ENCODE results near the gene IGSF9. TPM values are rescaled to one million over a fixed set of nuclear protein-coding genes. Genes with fewer than 3 reads are reported as not detected.

Gene IGSF9
- total and polyA plus RNA-seq, 4 donors, result 0.14 to 21.3 (median 16.1) TPM

- TF ChIP-seq NR2F2 (IDR thresholded peaks at IDR 0.05), result peak; percentile 15
- peak in 1 of 2 donors; percentile 72 for TF ChIP-seq JUND (IDR thresholded peaks at IDR 0.05)
- TF ChIP-seq, protein P1, sequence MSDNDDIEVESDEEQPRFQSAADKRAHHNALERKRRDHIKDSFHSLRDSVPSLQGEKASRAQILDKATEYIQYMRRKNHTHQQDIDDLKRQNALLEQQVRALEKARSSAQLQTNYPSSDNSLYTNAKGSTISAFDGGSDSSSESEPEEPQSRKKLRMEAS (IDR thresholded peaks at IDR 0.05), result no peak
- peak overlapping the region; percentile 72 to 81 for H3K9ac ChIP-seq (ENCODE audit: low read depth in 1 of 2, low read length in 2 of 2)
- H3K9me3 ChIP-seq (ENCODE audit: control insufficient read depth in 4 of 4, low read length in 3 of 4), result no peaks in the 10 kb centered on the region
- peak overlapping the region; percentile 62 to 92 (median 86) for H3K4me3 ChIP-seq (ENCODE audit: low read depth in 1 of 3, low read length in 3 of 3)
- peak overlapping the region; percentile 95 to 97 for H3K27ac ChIP-seq (ENCODE audit: low read depth in 1 of 2, low read length in 2 of 2)
- H3K4me1 ChIP-seq (ENCODE audit: control insufficient read depth in 4 of 4, insufficient read depth in 4 of 4, low read length in 3 of 4), result peaks cover 12 to 37% (median 23%) of the 10 kb centered on the region in 4 donors
- H3K27me3 ChIP-seq (ENCODE audit: control insufficient read depth in 4 of 4, insufficient read depth in 4 of 4, low read length in 3 of 4), result no peaks in the 10 kb centered on the region
- DNase-seq (ENCODE audit: low spot score), result peak; percentile 58
- H3K36me3 ChIP-seq (ENCODE audit: control insufficient read depth in 4 of 4, insufficient read depth in 3 of 4, low read depth in 1 of 4, low read length in 3 of 4), result peaks cover 13 to 17% (median 15%) of the 10 kb centered on the region in 4 donors
- WGBS, result 15% methylated on average over 31 of the region's 31 CpGs
Measured at GRCh38 chr1:159924025-159924790, 21.2 kb downstream of the IGSF9 start.

DNA sequence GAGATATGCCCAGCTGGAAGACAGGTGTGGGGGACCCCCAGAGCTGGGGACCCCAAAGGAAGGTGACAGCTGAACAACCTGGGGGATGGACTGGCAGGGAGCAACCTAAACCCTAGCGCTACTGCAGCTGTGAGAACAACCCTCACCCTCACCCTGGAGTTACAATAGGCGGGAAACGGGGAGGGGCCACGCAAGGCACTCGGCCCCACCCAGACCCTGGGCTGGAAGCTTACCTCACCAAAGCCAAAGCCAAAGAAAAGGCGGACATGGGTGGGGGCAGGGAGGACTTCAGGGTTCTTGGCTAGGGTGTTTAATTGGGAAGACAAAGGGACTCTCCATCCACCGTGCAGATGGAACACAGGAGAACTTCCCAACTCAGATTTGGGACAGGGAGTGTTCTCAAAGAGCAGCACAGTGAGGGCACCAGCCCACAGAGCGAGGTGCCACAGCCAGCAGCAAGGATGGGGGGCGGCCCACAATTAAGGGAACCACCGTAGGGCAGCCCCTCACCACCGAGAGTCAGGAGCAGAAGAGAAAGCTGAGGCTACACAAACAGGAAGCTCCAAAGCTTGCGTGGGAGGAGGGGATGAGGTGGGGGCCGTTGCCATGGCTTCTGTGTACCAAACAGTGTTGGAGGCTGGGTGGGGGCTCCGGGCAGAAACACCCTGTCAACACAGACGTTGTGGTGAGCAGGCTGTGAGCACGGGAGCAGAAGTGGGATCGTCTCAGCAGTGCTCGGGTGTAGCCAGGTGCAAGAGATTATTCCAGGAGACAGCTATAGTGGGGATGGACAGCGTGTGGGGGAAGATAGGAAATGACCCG lies 22.0 kb downstream of the IGSF9 start:
- H3K27me3 ChIP-seq (ENCODE audit: control insufficient read depth in 4 of 4, insufficient read depth in 4 of 4, low read length in 3 of 4), result no peaks in the 10 kb centered on the region
- peak overlapping the region; percentile 72 to 81 for H3K9ac ChIP-seq (ENCODE audit: low read depth in 1 of 2, low read length in 2 of 2)
- peaks cover 12 to 37% (median 23%) of the 10 kb centered on the region in 4 donors for H3K4me1 ChIP-seq (ENCODE audit: control insufficient read depth in 4 of 4, insufficient read depth in 4 of 4, low read length in 3 of 4)
- H3K27ac ChIP-seq (ENCODE audit: low read depth in 1 of 2, low read length in 2 of 2), result peak overlapping the region; percentile 95 to 97
- peaks cover 12 to 23% (median 19%) of the 10 kb centered on the region in 4 donors for H3K36me3 ChIP-seq (ENCODE audit: control insufficient read depth in 4 of 4, insufficient read depth in 3 of 4, low read depth in 1 of 4, low read length in 3 of 4)
- 34% methylated on average over 20 of the region's 20 CpGs for WGBS
- H3K9me3 ChIP-seq (ENCODE audit: control insufficient read depth in 4 of 4, low read length in 3 of 4), result no peaks in the 10 kb centered on the region
- TF ChIP-seq, protein P2, sequence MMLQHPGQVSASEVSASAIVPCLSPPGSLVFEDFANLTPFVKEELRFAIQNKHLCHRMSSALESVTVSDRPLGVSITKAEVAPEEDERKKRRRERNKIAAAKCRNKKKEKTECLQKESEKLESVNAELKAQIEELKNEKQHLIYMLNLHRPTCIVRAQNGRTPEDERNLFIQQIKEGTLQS (IDR thresholded peaks at IDR 0.05), result no peak
- TF ChIP-seq EGR1 (IDR thresholded peaks at IDR 0.05; ENCODE audit: low read depth in 2 of 2) (peak; percentile 51 to 57), RAD21 (IDR thresholded peaks at IDR 0.05) (no peak), FOXA1 (IDR thresholded peaks at IDR 0.05) (no peak), RXRA (IDR thresholded peaks at IDR 0.05) (peak in 1 of 2 donors; percentile 10), JUND (IDR thresholded peaks at IDR 0.05) (no peak), NR2F2 (IDR thresholded peaks at IDR 0.05) (no peak), SP1 (IDR thresholded peaks at IDR 0.05) (no peak), HNF4A (conservative IDR thresholded peaks at IDR 0.05) (no peak), GABPA (IDR thresholded peaks at IDR 0.05 in 1 of 2, conservative IDR thresholded peaks at IDR 0.05 in 1 of 2) (no peak), ZBTB33 (IDR thresholded peaks at IDR 0.05) (no peak), TAF1 (conservative IDR thresholded peaks at IDR 0.05) (no peak)
- TF ChIP-seq, protein P3, sequence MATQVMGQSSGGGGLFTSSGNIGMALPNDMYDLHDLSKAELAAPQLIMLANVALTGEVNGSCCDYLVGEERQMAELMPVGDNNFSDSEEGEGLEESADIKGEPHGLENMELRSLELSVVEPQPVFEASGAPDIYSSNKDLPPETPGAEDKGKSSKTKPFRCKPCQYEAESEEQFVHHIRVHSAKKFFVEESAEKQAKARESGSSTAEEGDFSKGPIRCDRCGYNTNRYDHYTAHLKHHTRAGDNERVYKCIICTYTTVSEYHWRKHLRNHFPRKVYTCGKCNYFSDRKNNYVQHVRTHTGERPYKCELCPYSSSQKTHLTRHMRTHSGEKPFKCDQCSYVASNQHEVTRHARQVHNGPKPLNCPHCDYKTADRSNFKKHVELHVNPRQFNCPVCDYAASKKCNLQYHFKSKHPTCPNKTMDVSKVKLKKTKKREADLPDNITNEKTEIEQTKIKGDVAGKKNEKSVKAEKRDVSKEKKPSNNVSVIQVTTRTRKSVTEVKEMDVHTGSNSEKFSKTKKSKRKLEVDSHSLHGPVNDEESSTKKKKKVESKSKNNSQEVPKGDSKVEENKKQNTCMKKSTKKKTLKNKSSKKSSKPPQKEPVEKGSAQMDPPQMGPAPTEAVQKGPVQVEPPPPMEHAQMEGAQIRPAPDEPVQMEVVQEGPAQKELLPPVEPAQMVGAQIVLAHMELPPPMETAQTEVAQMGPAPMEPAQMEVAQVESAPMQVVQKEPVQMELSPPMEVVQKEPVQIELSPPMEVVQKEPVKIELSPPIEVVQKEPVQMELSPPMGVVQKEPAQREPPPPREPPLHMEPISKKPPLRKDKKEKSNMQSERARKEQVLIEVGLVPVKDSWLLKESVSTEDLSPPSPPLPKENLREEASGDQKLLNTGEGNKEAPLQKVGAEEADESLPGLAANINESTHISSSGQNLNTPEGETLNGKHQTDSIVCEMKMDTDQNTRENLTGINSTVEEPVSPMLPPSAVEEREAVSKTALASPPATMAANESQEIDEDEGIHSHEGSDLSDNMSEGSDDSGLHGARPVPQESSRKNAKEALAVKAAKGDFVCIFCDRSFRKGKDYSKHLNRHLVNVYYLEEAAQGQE (IDR thresholded peaks at IDR 0.05), result no peak
- DNase-seq (ENCODE audit: low spot score), result peak; percentile 65
- peak overlapping the region; percentile 62 to 92 (median 86) for H3K4me3 ChIP-seq (ENCODE audit: low read depth in 1 of 3, low read length in 3 of 3)
